ENCODE results near the gene NRG2. TPM values are rescaled to one million over a fixed set of nuclear protein-coding genes. Genes with fewer than 3 reads are reported as not detected.

NRG2 gene
- total and polyA plus RNA-seq, 2 experiments from 2014 or later = 0.37 to 1.3 TPM

GRCh38 chr5:140072812-140073211 lies 29.7 kb upstream of the NRG2 start:
- Histone ChIP-seq H3K79me2 (replicated peaks; ENCODE audit: insufficient read depth) (no peaks in the 10 kb centered on the region), H3K4me2 (no peak overlapping the region), H4K20me1 (replicated peaks; ENCODE audit: insufficient read depth) (no peaks in the 10 kb centered on the region), H3K4me3 (no peak overlapping the region), H3K27ac (ENCODE audit: low read depth) (no peak overlapping the region), H3K36me3 (ENCODE audit: insufficient read depth) (no peaks in the 10 kb centered on the region), H3K4me1 (ENCODE audit: insufficient read depth) (no peaks in the 10 kb centered on the region), H3F3A (replicated peaks; ENCODE audit: low read depth) (no peaks in the 10 kb centered on the region), H3K9me2 (ENCODE audit: insufficient read depth) (no peaks in the 10 kb centered on the region), H2AFZ (no peak overlapping the region), H3K27me3 (ENCODE audit: insufficient read depth) (no peaks in the 10 kb centered on the region; the same call in 1 of the 2 replicates)
- Mint-ChIP-seq H3K9me3 (no peaks in the 10 kb centered on the region), H3K4me1 (no peaks in the 10 kb centered on the region), H3K27ac (no peak overlapping the region), H3K4me3 (no peak overlapping the region), H3K36me3 (ENCODE audit: low read depth) (no peaks in the 10 kb centered on the region), H3K27me3 (ENCODE audit: insufficient read depth, low read depth, poor library complexity) (peaks cover 2% of the 10 kb centered on the region)
- TF ChIP-seq CREB1 (CRISPR knock-in tag; IDR thresholded peaks at IDR 0.05; ENCODE audit: low read depth) = no peak
- no peak for TF ChIP-seq JUNB (IDR thresholded peaks at IDR 0.05; ENCODE audit: unreplicated experiment)
- no peak for TF ChIP-seq POLR2AphosphoS5 (IDR thresholded peaks at IDR 0.05; ENCODE audit: low read depth)
- TF ChIP-seq NANOG (IDR thresholded peaks at IDR 0.05; ENCODE audit: borderline replicate concordance) = no peak
- TF ChIP-seq ZNF462 (CRISPR knock-in tag; IDR thresholded peaks at IDR 0.05) = no peak
- TF ChIP-seq STAT1 (IDR thresholded peaks at IDR 0.05; ENCODE audit: unreplicated experiment) = no peak
- no peak for TF ChIP-seq CTCF (conservative IDR thresholded peaks at IDR 0.05; ENCODE audit: low read depth in 2 of 2)
- TF ChIP-seq EZH2phosphoT487 (IDR thresholded peaks at IDR 0.05; ENCODE audit: unreplicated experiment) = no peak
- TF ChIP-seq EZH2 (IDR thresholded peaks at IDR 0.05; ENCODE audit: low read depth, unreplicated experiment) = no peak
- no peak for TF ChIP-seq REST (IDR thresholded peaks at IDR 0.05; ENCODE audit: unreplicated experiment)
- no peak for TF ChIP-seq ZNF114 (CRISPR knock-in tag; IDR thresholded peaks at IDR 0.05)
- no peak for TF ChIP-seq ETS1 (IDR thresholded peaks at IDR 0.05)
- no peak for TF ChIP-seq ZNF331 (CRISPR knock-in tag; IDR thresholded peaks at IDR 0.05; ENCODE audit: low read depth)
- ATAC-seq (no peak), DNase-seq (ENCODE audit: low spot score) (no peak)

All from GM23338 (cell line).